BJ (cell line): ENCODE data around the gene SFT2D1. TPM values are rescaled to one million over a fixed set of nuclear protein-coding genes. Genes with fewer than 3 reads are reported as not detected.

Experiments used
- CTCF ChIA-PET: fragments of 350-600 bp; formaldehyde crosslinking; extraction: SDS; loops from one replicate; lab custom pipeline; 2021; ENCODE audit warnings: antibody characterized with exemption, inconsistent platforms; lab: Yijun Ruan, JAX
- POLR2A ChIA-PET: fragments of 300-600 bp; sonication (Branson Sonifier 250); formaldehyde crosslinking; extraction: SDS; loops from one replicate; lab custom pipeline; 2021; ENCODE audit warnings: antibody characterized with exemption; lab: Charles Lee
- DNase-seq: peaks from one replicate; pipeline ENCODE4 v3.0.0-alpha.2; 2011; ENCODE audit warnings: low read depth
- H3K27me3 ChIP-seq: 2 replicates; pipeline ENCODE4 v1.6.0; 2011; ENCODE audit warnings: low read length; ENCODE audit not compliant: control insufficient read depth, insufficient read depth
- H3K36me3 ChIP-seq: 2 replicates; pipeline ENCODE4 v1.5.1; 2011; ENCODE audit warnings: low read length; ENCODE audit not compliant: control insufficient read depth, insufficient read depth
- H3K4me3 ChIP-seq: 2 replicates; pipeline ENCODE4 v1.5.1; 2011; ENCODE audit warnings: low read depth, mild to moderate bottlenecking, control low read depth, low read length
- CTCF ChIP-seq: IDR thresholded peaks from 2 replicates; pipeline ENCODE4 v1.5.1; 2011; ENCODE audit warnings: low read depth, mild to moderate bottlenecking, control low read depth, inconsistent platforms, low read length, moderate library complexity; ENCODE audit not compliant: insufficient read depth
- polyA plus RNA-seq: library from polyadenylated mRNA; depleted of rRNA; stranded (reverse); fragments of >200 nt; gene quantifications from 2 replicates; pipeline ENCODE4 v1.2.3, GENCODE V29; 2011

The SFT2D1 gene
- polyA plus RNA-seq, 1 experiment, result 24.9 TPM

- POLR2A ChIA-PET, result no interaction called here
- Histone ChIP-seq H3K36me3 (peaks cover 8% of the 10 kb centered on the region), H3K27me3 (no peaks in the 10 kb centered on the region), H3K4me3 (no peak overlapping the region)
- CTCF ChIA-PET, result interaction anchor here (1.7 kb wide), 1 partner anchor 23 kb away, joined by 3 read pairs; no protein-coding TSS in a partner anchor
- TF ChIP-seq CTCF, result no peak
- DNase-seq, result no peak
Observed at GRCh38 chr6:166335378-166336302, 6.7 kb downstream of the SFT2D1 start.

- Histone ChIP-seq H3K4me3 (no peak overlapping the region), H3K36me3 (peaks cover 8% of the 10 kb centered on the region), H3K27me3 (no peaks in the 10 kb centered on the region)
- ChIA-PET POLR2A (no interaction called here), CTCF (interaction anchor here (1.5 to 1.7 kb wide), 2 partner anchors 22 to 47 kb away, joined by 3 to 6 read pairs; no protein-coding TSS in a partner anchor)
- no peak for DNase-seq
- TF ChIP-seq CTCF, result no peak
Observed at GRCh38 chr6:166334878-166335277, 7.5 kb downstream of the SFT2D1 start.

GRCh38 chr6:166333172-166333995 is 9.0 kb downstream of the SFT2D1 start:
- no peaks in the 10 kb centered on the region for H3K27me3 ChIP-seq
- H3K4me3 ChIP-seq, result no peak overlapping the region
- no peak for TF ChIP-seq CTCF
- POLR2A ChIA-PET, result no interaction called here
- peaks cover 6% of the 10 kb centered on the region for H3K36me3 ChIP-seq
- DNase-seq, result no peak
- CTCF ChIA-PET, result interaction anchor here (0.6 to 1.5 kb wide), 2 partner anchors 9 to 48 kb away, joined by 3 to 6 read pairs; partner anchors contain the start of gene SFT2D1

GRCh38 chr6:166331503-166332415 is 10.6 kb downstream of the SFT2D1 start:
- CTCF ChIA-PET, result no interaction called here
- no peak for TF ChIP-seq CTCF
- Histone ChIP-seq H3K27me3 (no peaks in the 10 kb centered on the region), H3K4me3 (no peak overlapping the region), H3K36me3 (peaks cover 3% of the 10 kb centered on the region; the same call in 1 of the 2 replicates)
- no peak for DNase-seq
- POLR2A ChIA-PET, result no interaction called here
